ENCODE measurements around the gene FOXA2.

- TF ChIP-seq POLR2A (IDR thresholded peaks at IDR 0.05) (no peak), CTCF (IDR thresholded peaks at IDR 0.05) (no peak), POLR2AphosphoS5 (IDR thresholded peaks at IDR 0.05) (no peak)
These were observed 48.1 kb downstream of the FOXA2 start for GRCh38 chr20:22536141-22536828.

Data from gastroesophageal sphincter (tissue), 3 donors.